Measurements from ENCODE around the gene EPHB3. TPM values are rescaled to one million over a fixed set of nuclear protein-coding genes. Genes with fewer than 3 reads are reported as not detected.

The EPHB3 gene
- polyA plus RNA-seq, 1 of the 3 experiments (the other 2 are of a cell fraction): 4.2 TPM

GRCh38 chr3:184541886-184542562, 19.6 kb upstream of the EPHB3 start:
- ChIA-PET POLR2A (no interaction called here), CTCF (interaction anchor here (0.5 to 11.7 kb wide), 20 partner anchors 8 to 691 kb away, joined by 3 to 165 read pairs (median 4); no protein-coding TSS in a partner anchor)
- Histone ChIP-seq H3K4me2 (no peak overlapping the region), H3F3A (replicated peaks; ENCODE audit: insufficient read depth) (peaks cover 6% of the 10 kb centered on the region), H4K20me1 (ENCODE audit: insufficient read depth) (no peaks in the 10 kb centered on the region), H3K36me3 (replicated peaks in 1 of 2; ENCODE audit: control insufficient read depth in 1 of 2, insufficient read depth in 2 of 2, low read length in 1 of 2) (no peaks in the 10 kb centered on the region), H3K9me3 (no peaks in the 10 kb centered on the region), H3K4me3 (ENCODE audit: low read depth in 2 of 2, low read length in 1 of 2) (no peak overlapping the region), H3K9ac (no peak overlapping the region), H3K27ac (ENCODE audit: low read depth in 2 of 2, low read length in 1 of 2) (no peak overlapping the region), H3K27me3 (ENCODE audit: insufficient read depth) (peaks cover 43% of the 10 kb centered on the region), H3K9me2 (no peaks in the 10 kb centered on the region), H3K4me1 (ENCODE audit: control insufficient read depth in 1 of 2, insufficient read depth in 2 of 2, low read depth in 1 of 2, low read length in 1 of 2) (peaks cover 0 to 4% of the 10 kb centered on the region in 2 experiments; a peak in 1 of 4 replicates), H2AFZ (ENCODE audit: low read depth) (no peak overlapping the region), H3K79me2 (ENCODE audit: insufficient read depth) (no peaks in the 10 kb centered on the region)
- TF ChIP-seq TAF1 (IDR thresholded peaks at IDR 0.05; ENCODE audit: borderline replicate concordance, low read depth, low read length) (no peak), USF2 (IDR thresholded peaks at IDR 0.05; ENCODE audit: borderline replicate concordance, low read depth, low read length) (no peak), GABPA (IDR thresholded peaks at IDR 0.05; ENCODE audit: low read depth) (no peak), FOXJ3 (CRISPR knock-in tag; IDR thresholded peaks at IDR 0.05) (no peak)
- TF ChIP-seq, protein P1, sequence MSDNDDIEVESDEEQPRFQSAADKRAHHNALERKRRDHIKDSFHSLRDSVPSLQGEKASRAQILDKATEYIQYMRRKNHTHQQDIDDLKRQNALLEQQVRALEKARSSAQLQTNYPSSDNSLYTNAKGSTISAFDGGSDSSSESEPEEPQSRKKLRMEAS (IDR thresholded peaks at IDR 0.05; ENCODE audit: low read depth): no peak
- TF ChIP-seq, protein P2, sequence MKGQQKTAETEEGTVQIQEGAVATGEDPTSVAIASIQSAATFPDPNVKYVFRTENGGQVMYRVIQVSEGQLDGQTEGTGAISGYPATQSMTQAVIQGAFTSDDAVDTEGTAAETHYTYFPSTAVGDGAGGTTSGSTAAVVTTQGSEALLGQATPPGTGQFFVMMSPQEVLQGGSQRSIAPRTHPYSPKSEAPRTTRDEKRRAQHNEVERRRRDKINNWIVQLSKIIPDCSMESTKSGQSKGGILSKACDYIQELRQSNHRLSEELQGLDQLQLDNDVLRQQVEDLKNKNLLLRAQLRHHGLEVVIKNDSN (IDR thresholded peaks at IDR 0.05; ENCODE audit: borderline replicate concordance, low read depth): no peak
- WGBS (ENCODE audit: low lambda C conversion rate): 60% methylated on average over 13 of the region's 16 CpGs
- DNase-seq: no peak

DNA sequence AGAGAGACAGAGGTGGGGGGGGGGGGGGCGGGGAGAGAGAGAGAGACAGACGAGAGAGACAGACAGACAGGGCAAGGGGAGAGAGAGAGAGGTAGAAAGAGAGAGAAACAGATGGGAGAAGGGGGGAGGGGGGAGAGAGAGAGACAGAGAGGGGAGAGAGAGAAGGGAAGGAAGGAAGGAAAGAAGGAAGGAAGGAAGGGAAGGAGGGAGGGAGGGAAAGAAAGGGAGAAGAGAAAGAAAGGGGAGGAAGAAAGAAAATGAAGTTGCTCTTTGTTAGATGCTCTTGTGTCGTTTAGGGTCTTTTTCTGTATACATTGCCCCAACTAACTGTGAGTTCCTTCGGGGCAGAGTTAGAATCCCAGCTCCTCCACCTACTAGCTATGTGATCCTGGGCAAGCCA, 19.0 kb upstream of the EPHB3 start:
- no peaks in the 10 kb centered on the region for H3K9me3 ChIP-seq
- no peak overlapping the region for H3K9ac ChIP-seq
- no peaks in the 10 kb centered on the region for H3K79me2 ChIP-seq (ENCODE audit: insufficient read depth)
- DNase-seq: no peak
- ChIA-PET POLR2A (no interaction called here), CTCF (interaction anchor here (0.5 to 11.7 kb wide), 12 partner anchors 14 to 692 kb away, joined by 3 to 165 read pairs (median 6); no protein-coding TSS in a partner anchor)
- H3K4me2 ChIP-seq: no peak overlapping the region
- peaks cover 38% of the 10 kb centered on the region for H3K27me3 ChIP-seq (ENCODE audit: insufficient read depth)
- 40% methylated on average over 4 of the region's 4 CpGs for WGBS (ENCODE audit: low lambda C conversion rate)
- H3K9me2 ChIP-seq: no peaks in the 10 kb centered on the region
- H4K20me1 ChIP-seq (ENCODE audit: insufficient read depth): no peaks in the 10 kb centered on the region
- peaks cover 0 to 4% of the 10 kb centered on the region in 2 experiments; a peak in 1 of 4 replicates for H3K4me1 ChIP-seq (ENCODE audit: control insufficient read depth in 1 of 2, insufficient read depth in 2 of 2, low read depth in 1 of 2, low read length in 1 of 2)
- H3K36me3 ChIP-seq (replicated peaks in 1 of 2; ENCODE audit: control insufficient read depth in 1 of 2, insufficient read depth in 2 of 2, low read length in 1 of 2): no peaks in the 10 kb centered on the region
- peaks cover 6% of the 10 kb centered on the region for H3F3A ChIP-seq (replicated peaks; ENCODE audit: insufficient read depth)
- H3K4me3 ChIP-seq (ENCODE audit: low read depth in 2 of 2, low read length in 1 of 2): no peak overlapping the region
- H3K27ac ChIP-seq (ENCODE audit: low read depth in 2 of 2, low read length in 1 of 2): no peak overlapping the region
- TF ChIP-seq MEF2A (IDR thresholded peaks at IDR 0.05; ENCODE audit: borderline replicate concordance, low read depth): no peak
- TF ChIP-seq IRF3 (IDR thresholded peaks at IDR 0.05; ENCODE audit: low read depth, low read length): no peak
- TF ChIP-seq NRF1 (IDR thresholded peaks at IDR 0.05; ENCODE audit: low read depth, low read length): no peak
- no peak for TF ChIP-seq RAD21 (IDR thresholded peaks at IDR 0.05; ENCODE audit: low read length)
- no peak for TF ChIP-seq FOXM1 (IDR thresholded peaks at IDR 0.05; ENCODE audit: low read depth)
- no peak for TF ChIP-seq FOSL2 (IDR thresholded peaks at IDR 0.05; ENCODE audit: borderline replicate concordance, low read depth)
- TF ChIP-seq TEAD4 (IDR thresholded peaks at IDR 0.05; ENCODE audit: borderline replicate concordance, insufficient read depth): no peak
- TF ChIP-seq JUND (IDR thresholded peaks at IDR 0.05): no peak
- TF ChIP-seq TAF1 (IDR thresholded peaks at IDR 0.05; ENCODE audit: borderline replicate concordance, low read depth, low read length): no peak
- no peak for TF ChIP-seq MXI1 (IDR thresholded peaks at IDR 0.05; ENCODE audit: low read depth, low read length)
- no peak for TF ChIP-seq NFIC (IDR thresholded peaks at IDR 0.05; ENCODE audit: borderline replicate concordance)
- TF ChIP-seq, protein P1 (IDR thresholded peaks at IDR 0.05; ENCODE audit: low read depth): no peak
- no peak overlapping the region for H2AFZ ChIP-seq (ENCODE audit: low read depth)

All from SK-N-SH (cell line).